Naive thymus-derived CD4-positive, alpha-beta T cell (primary cell): Measurements from ENCODE around the gene DDX18. TPM values are rescaled to one million over a fixed set of nuclear protein-coding genes. Genes with fewer than 3 reads are reported as not detected.
"Not testable (repeated sequence)": the region's sequence is repeated elsewhere in the genome, so short reads cannot be mapped to it uniquely, and the experiment has no call there.

Experiments used
- ATAC-seq: fragments of 150-1000 bp; cut with Tn5 transposase; 2 replicates; pipeline ENCODE4 v1.10.0; 2021; ENCODE audit warnings: mild to moderate bottlenecking, moderate library complexity
- CTCF ChIA-PET: fragments of 350-600 bp; sonication (Branson Sonifier 250); formaldehyde crosslinking; loops from one replicate; lab custom pipeline; 2021; ENCODE audit warnings: antibody characterized with exemption; lab: Charles Lee
- POLR2A ChIA-PET: fragments of 350-600 bp; sonication (Branson Sonifier 250); formaldehyde crosslinking; loops from one replicate; lab custom pipeline; 2021; ENCODE audit warnings: antibody characterized with exemption, inconsistent platforms; lab: Charles Lee
- DNase-seq, 9 donors: peaks; one replicate each; pipeline versions ENCODE4 v3.0.0 to v3.0.0-alpha.2; 2020 to 2022; ENCODE audit warnings: mixed read lengths in 1 of 9
- H3K27ac ChIP-seq: one replicate; pipeline ENCODE4 v1.7.0; 2013; ENCODE audit warnings: mild to moderate bottlenecking, low read depth, low read length, moderate library complexity
- H3K27me3 ChIP-seq, 2 donors: one replicate each; pipeline ENCODE4 v1.7.0; 2013; ENCODE audit warnings: low read length in 2 of 2, mild to moderate bottlenecking in 2 of 2, moderate library complexity in 2 of 2; ENCODE audit not compliant: control insufficient read depth in 2 of 2, insufficient read depth in 2 of 2
- H3K36me3 ChIP-seq, 3 experiments: 1 replicate in 2 of 3; 2 replicates in 1 of 3; pipeline ENCODE4 v1.7.0; 2013; ENCODE audit warnings: low read length in 3 of 3, mild to moderate bottlenecking in 3 of 3, moderate library complexity in 1 of 3; ENCODE audit not compliant: insufficient read depth in 3 of 3, control insufficient read depth in 2 of 3
- H3K4me1 ChIP-seq, 2 donors: one replicate each; pipeline ENCODE4 v1.7.0; 2013; ENCODE audit warnings: low read length in 2 of 2, mild to moderate bottlenecking in 2 of 2, moderate library complexity in 1 of 2; ENCODE audit not compliant: control insufficient read depth in 2 of 2, insufficient read depth in 2 of 2
- H3K4me3 ChIP-seq: 2 replicates; pipeline ENCODE4 v1.7.0; 2013; ENCODE audit warnings: mild to moderate bottlenecking, low read length
- H3K9me3 ChIP-seq, 3 experiments: 1 replicate in 2 of 3; 2 replicates in 1 of 3; pipeline ENCODE4 v1.7.0; 2013; ENCODE audit warnings: low read length in 3 of 3; ENCODE audit not compliant: control insufficient read depth in 2 of 3
- H3K27ac Mint-ChIP-seq, 9 donors: one replicate each; pipeline ENCODE4 v1.8.0; 2020 to 2022; ENCODE audit warnings: mixed read lengths in 9 of 9, mild to moderate bottlenecking in 8 of 9, moderate library complexity in 5 of 9, inconsistent platforms in 2 of 9
- H3K27me3 Mint-ChIP-seq, 5 donors: one replicate each; pipeline ENCODE4 v1.8.0; 2021 to 2022; ENCODE audit warnings: mixed read lengths in 5 of 5, mild to moderate bottlenecking in 1 of 5
- H3K36me3 Mint-ChIP-seq, 5 donors: one replicate each; pipeline ENCODE4 v1.8.0; 2020 to 2022; ENCODE audit warnings: mixed read lengths in 5 of 5, mild to moderate bottlenecking in 3 of 5, inconsistent platforms in 1 of 5
- H3K4me1 Mint-ChIP-seq, 7 donors: one replicate each; pipeline ENCODE4 v1.8.0; 2020 to 2022; ENCODE audit warnings: mixed read lengths in 7 of 7, mild to moderate bottlenecking in 3 of 7, inconsistent platforms in 1 of 7
- H3K4me3 Mint-ChIP-seq, 10 donors: one replicate each; pipeline ENCODE4 v1.8.0; 2020 to 2022; ENCODE audit warnings: mild to moderate bottlenecking in 10 of 10, mixed read lengths in 10 of 10, moderate library complexity in 6 of 10, inconsistent platforms in 2 of 10
- H3K9me3 Mint-ChIP-seq, 11 donors: one replicate each; pipeline ENCODE4 v1.8.0; 2020 to 2022; ENCODE audit warnings: mixed read lengths in 11 of 11, mild to moderate bottlenecking in 4 of 11, inconsistent platforms in 1 of 11, moderate library complexity in 1 of 11
- intact Hi-C, 2 donors: fragments of 100-400 bp; cut with micrococcal nuclease; formaldehyde crosslinking; loops; one replicate each; pipeline ENCODE4 v1.15.1; 2023
- polyA plus RNA-seq, 2 donors: library from polyadenylated mRNA; unstranded; fragments of 300-500 nt; fragmentation: Illumina TruSeq; gene quantifications; one replicate each; pipeline ENCODE4 v1.2.3, GENCODE V29; 2021
- total RNA-seq, 6 experiments: library from RNA in 5 of 6; stranded (reverse) in 5 of 6; gene quantifications; 1 replicate in 5 of 6; 2 replicates in 1 of 6; pipeline ENCODE4 v1.2.3 and lab custom pipeline; 2021 to 2026

The DDX18 gene
- total and polyA plus RNA-seq, 7 experiments from 2014 or later: 43.9 to 133 (median 106) TPM

DNA sequence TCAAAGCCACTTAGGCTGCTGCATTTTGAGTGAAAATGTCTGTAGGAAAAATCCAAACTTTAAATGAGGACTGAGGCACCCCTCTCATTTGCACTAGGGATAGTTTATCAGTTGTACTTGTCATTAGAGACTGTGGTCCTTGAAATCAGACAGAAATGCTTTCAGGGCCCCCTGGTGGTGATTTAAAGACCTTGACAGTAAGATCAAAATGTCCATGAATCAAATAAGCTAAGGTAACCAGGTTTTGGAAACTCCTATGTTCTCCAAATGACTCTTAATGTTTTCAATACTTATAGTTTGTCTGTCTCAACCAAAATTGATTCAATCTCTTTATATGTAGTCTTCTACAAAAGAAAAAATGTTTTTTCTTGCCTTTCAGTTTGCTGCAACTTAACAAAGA is 28.8 kb upstream of the DDX18 start:
- Histone ChIP-seq H3K4me1 (no peaks in the 10 kb centered on the region), H3K4me3 (no peak overlapping the region), H3K27ac (no peak overlapping the region), H3K36me3 (no peaks in the 10 kb centered on the region), H3K9me3 (no peaks in the 10 kb centered on the region), H3K27me3 (peaks cover 0 to 3% of the 10 kb centered on the region in 2 donors)
- intact Hi-C loops: no loop called here
- ATAC-seq (no peak), DNase-seq (peak in 7 of 9 donors; percentile 3 to 39 (median 28))
- Mint-ChIP-seq H3K4me3 (no peak overlapping the region), H3K27me3 (peaks cover 0 to 15% (median 10%) of the 10 kb centered on the region in 5 donors), H3K27ac (no peak overlapping the region), H3K36me3 (peaks cover 0 to 6% (median 3%) of the 10 kb centered on the region in 5 donors), H3K4me1 (no peaks in the 10 kb centered on the region), H3K9me3 (peaks cover 6 to 19% (median 13%) of the 10 kb centered on the region in 11 donors)
- ChIA-PET POLR2A (no interaction called here), CTCF (no interaction called here)

DNA sequence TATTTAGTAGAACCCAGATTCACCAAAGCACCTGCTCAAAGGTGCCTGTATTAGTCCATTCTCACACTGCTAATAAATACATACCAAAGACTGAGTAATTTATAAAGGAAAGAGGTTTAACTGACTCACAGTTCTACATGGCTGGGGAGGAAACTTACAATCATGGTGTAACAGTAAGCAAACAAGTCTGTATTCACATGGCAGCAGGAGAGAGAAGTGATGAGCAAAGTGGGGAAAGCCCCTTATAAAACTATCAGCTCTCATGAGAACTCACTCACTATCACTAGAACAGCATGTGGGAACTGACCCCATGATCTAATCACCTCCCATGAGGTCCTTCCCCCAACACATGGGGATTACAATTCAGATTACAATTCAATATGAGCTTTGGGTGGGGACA is 28.0 kb upstream of the DDX18 start:
- no peak overlapping the region for H3K4me3 Mint-ChIP-seq
- Histone ChIP-seq H3K4me1 (no peaks in the 10 kb centered on the region), H3K27me3 (peaks cover 0 to 3% of the 10 kb centered on the region in 2 donors), H3K27ac (no peak overlapping the region), H3K36me3 (no peaks in the 10 kb centered on the region), H3K9me3 (no peaks in the 10 kb centered on the region), H3K4me3 (no peak overlapping the region)
- DNase-seq (no peak), ATAC-seq (no peak)
- H3K27me3 Mint-ChIP-seq: peaks cover 0 to 18% (median 11%) of the 10 kb centered on the region in 5 donors
- POLR2A ChIA-PET: no interaction called here
- no peak overlapping the region for H3K27ac Mint-ChIP-seq
- intact Hi-C loops: no loop called here
- peaks cover 3 to 19% (median 13%) of the 10 kb centered on the region in 11 donors for H3K9me3 Mint-ChIP-seq
- H3K36me3 Mint-ChIP-seq: peaks cover 0 to 6% (median 0%) of the 10 kb centered on the region in 5 donors
- H3K4me1 Mint-ChIP-seq: no peaks in the 10 kb centered on the region
- CTCF ChIA-PET: interaction anchor here (0.9 kb wide), 1 partner anchor 27 kb away, joined by 3 read pairs; no protein-coding TSS in a partner anchor

DNA sequence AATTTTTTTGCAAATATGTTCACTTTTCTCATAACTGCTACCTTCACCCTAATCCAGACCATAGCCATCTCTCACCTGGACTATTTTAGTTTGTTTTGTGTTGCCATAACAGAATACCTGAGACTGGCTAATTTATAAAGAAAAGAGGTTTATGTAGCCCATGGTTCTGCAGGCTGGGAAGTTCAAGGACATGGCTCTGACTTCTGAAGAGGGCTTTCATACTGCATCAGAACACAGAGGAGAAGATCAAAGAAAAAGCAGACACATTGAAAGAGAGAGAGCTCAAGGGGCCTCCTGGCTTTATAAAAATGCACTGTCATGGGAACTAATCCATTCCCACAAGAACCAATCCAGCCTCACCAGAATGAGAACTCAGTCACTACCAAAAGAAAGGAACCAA is 25.0 kb upstream of the DDX18 start:
- no peaks in the 10 kb centered on the region for H3K36me3 ChIP-seq
- intact Hi-C loops: no loop called here
- peaks cover 0 to 32% (median 26%) of the 10 kb centered on the region in 5 donors for H3K27me3 Mint-ChIP-seq
- ChIA-PET POLR2A (no interaction called here), CTCF (no interaction called here)
- no peak for ATAC-seq
- H3K4me3 ChIP-seq: no peak overlapping the region
- H3K36me3 Mint-ChIP-seq: peaks cover 0 to 6% (median 0%) of the 10 kb centered on the region in 5 donors
- peaks cover 0 to 5% (median 0%) of the 10 kb centered on the region in 7 donors for H3K4me1 Mint-ChIP-seq
- no peaks in the 10 kb centered on the region for H3K4me1 ChIP-seq
- H3K9me3 ChIP-seq: no peaks in the 10 kb centered on the region
- DNase-seq: no peak
- H3K27me3 ChIP-seq: peaks cover 0 to 3% of the 10 kb centered on the region in 2 donors
- H3K27ac ChIP-seq: no peak overlapping the region
- H3K27ac Mint-ChIP-seq: no peak overlapping the region
- H3K4me3 Mint-ChIP-seq: no peak overlapping the region
- peaks cover 3 to 15% (median 11%) of the 10 kb centered on the region in 11 donors for H3K9me3 Mint-ChIP-seq

DNA sequence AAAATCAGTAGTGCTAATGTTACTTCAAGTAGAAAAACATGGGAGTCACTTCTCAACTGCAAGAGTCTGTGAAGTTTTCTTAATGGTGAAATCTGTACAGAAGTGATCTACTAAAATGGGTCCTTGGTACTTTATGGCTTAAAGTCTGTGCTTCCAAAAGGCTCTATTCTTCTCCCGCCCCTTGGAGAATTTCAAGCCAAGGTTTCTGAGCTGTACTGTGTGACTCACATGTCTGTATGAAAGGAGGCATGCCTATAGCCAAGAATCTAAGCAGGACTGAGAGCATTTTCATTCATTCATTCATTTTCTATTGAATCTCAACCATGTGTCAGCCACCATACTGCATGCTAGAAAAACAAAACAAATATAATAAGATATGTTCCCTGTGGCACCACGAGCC is 19.8 kb upstream of the DDX18 start:
- H3K27me3 ChIP-seq: no peaks in the 10 kb centered on the region
- Mint-ChIP-seq H3K36me3 (peaks cover 0 to 6% (median 0%) of the 10 kb centered on the region in 5 donors), H3K9me3 (peaks cover 3 to 10% (median 7%) of the 10 kb centered on the region in 11 donors), H3K4me1 (peaks cover 0 to 5% (median 0%) of the 10 kb centered on the region in 7 donors), H3K27ac (no peak overlapping the region), H3K4me3 (no peak overlapping the region), H3K27me3 (peaks cover 0 to 38% (median 31%) of the 10 kb centered on the region in 5 donors)
- POLR2A ChIA-PET: interaction anchor here (0.7 kb wide), 1 partner anchor 8 kb away, joined by 4 read pairs; no protein-coding TSS in a partner anchor
- CTCF ChIA-PET: no interaction called here
- no peak overlapping the region for H3K4me3 ChIP-seq
- DNase-seq (no peak), ATAC-seq (no peak)
- no peaks in the 10 kb centered on the region for H3K36me3 ChIP-seq
- no peaks in the 10 kb centered on the region for H3K9me3 ChIP-seq
- no peak overlapping the region for H3K27ac ChIP-seq
- intact Hi-C loops: no loop called here
- no peaks in the 10 kb centered on the region for H3K4me1 ChIP-seq

GRCh38 chr2:117801826-117802225 is 12.7 kb upstream of the DDX18 start:
- intact Hi-C loops: no loop called here

DNA sequence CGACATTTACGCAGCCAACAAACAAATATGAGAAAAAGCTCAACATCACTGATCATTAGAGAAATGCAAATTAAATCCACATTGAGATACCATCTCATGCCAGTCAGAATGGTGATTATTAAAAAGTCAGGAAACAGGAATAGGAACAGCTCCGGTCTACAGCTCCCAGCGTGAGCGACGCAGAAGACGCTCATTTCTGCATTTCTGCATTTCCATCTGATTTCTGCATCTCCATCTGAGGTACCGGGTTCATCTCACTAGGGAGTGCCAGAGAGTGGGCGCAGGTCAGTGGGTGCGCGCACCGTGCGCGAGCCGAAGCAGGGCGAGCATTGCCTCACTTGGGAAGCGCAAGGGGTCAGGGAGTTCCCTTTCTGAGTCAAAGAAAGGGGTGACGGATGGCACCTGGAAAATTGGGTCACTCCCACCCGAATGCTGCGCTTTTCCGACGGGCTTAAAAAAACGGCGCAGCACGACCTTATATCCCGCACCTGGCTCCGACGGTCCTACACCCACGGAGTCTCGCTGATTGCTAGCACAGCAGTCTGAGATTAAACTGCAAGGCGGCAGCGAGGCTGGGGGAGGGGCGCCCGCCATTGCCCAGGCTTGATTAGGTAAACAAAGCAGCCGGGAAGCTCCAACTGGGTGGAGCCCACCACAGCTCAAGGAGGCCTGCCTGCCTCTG is 10.7 kb upstream of the DDX18 start:
- ATAC-seq, CTCF ChIA-PET, H3K4me1 ChIP-seq, H3K36me3 ChIP-seq, intact Hi-C loops, H3K27me3 ChIP-seq, H3K9me3 Mint-ChIP-seq, H3K36me3 Mint-ChIP-seq, POLR2A ChIA-PET, H3K9me3 ChIP-seq: not testable (repeated sequence)
- H3K4me1 Mint-ChIP-seq: peaks cover 0 to 18% (median 6%) of the 10 kb centered on the region in 7 donors
- DNase-seq: peak in 5 of 9 donors; percentile 14 to 45 (median 36)
- H3K27ac ChIP-seq: peak overlapping the region; percentile 33
- peak overlapping the region in 8 of 9 donors; percentile 56 to 96 (median 84) for H3K27ac Mint-ChIP-seq
- H3K4me3 Mint-ChIP-seq: peak overlapping the region; percentile 76 to 96 (median 84)
- H3K27me3 Mint-ChIP-seq: peaks cover 16 to 27% (median 24%) of the 10 kb centered on the region in 5 donors
- H3K4me3 ChIP-seq: peak overlapping the region; percentile 13

More at GRCh38 chr2:117801826-117802225, 12.7 kb upstream of the DDX18 start:
- Histone ChIP-seq H3K36me3 (no peaks in the 10 kb centered on the region), H3K4me3 (no peak overlapping the region), H3K27me3 (no peaks in the 10 kb centered on the region), H3K4me1 (no peaks in the 10 kb centered on the region), H3K27ac (no peak overlapping the region), H3K9me3 (no peaks in the 10 kb centered on the region)
- Mint-ChIP-seq H3K9me3 (peaks cover 0 to 3% (median 0%) of the 10 kb centered on the region in 11 donors), H3K4me3 (no peak overlapping the region), H3K27ac (peak overlapping the region in 1 of 9 donors; percentile 32), H3K36me3 (no peaks in the 10 kb centered on the region), H3K27me3 (peaks cover 16 to 29% (median 24%) of the 10 kb centered on the region in 5 donors), H3K4me1 (peaks cover 0 to 18% (median 6%) of the 10 kb centered on the region in 7 donors)
- ChIA-PET CTCF (interaction anchor here (2.3 kb wide), 1 partner anchor 12 kb away, joined by 7 read pairs; the partner anchor contains the start of gene DDX18), POLR2A (no interaction called here)
- DNase-seq (no peak), ATAC-seq (no peak)
